Natural killer cell (primary cell): Measurements from ENCODE around the gene KRTAP1-5. TPM values are rescaled to one million over a fixed set of nuclear protein-coding genes. Genes with fewer than 3 reads are reported as not detected.

Experiments
- ATAC-seq, 3 donors: fragments of 150-1000 bp in 2 of 3; fragments of 200-7000 bp in 1 of 3; cut with Tn5 transposase; 1 replicate in 1 of 3; 2 replicates in 2 of 3; pipeline ENCODE4 v1.10.0; 2021; ENCODE audit warnings: mild to moderate bottlenecking in 2 of 3, moderate library complexity in 2 of 3
- DNase-seq, 2 donors: peaks; one replicate each; pipeline versions ENCODE4 v3.0.0 to v3.0.0-alpha.2; 2013 to 2021; ENCODE audit warnings: mixed read lengths in 1 of 2
- H3K27ac ChIP-seq: one replicate; pipeline ENCODE4 v1.5.1; 2013; ENCODE audit warnings: mild to moderate bottlenecking, low read length
- H3K27me3 ChIP-seq: one replicate; pipeline ENCODE4 v1.6.1; 2013; ENCODE audit warnings: low read length; ENCODE audit not compliant: control insufficient read depth, insufficient read depth
- H3K36me3 ChIP-seq: one replicate; pipeline ENCODE4 v1.6.1; 2013; ENCODE audit warnings: low read length; ENCODE audit not compliant: control insufficient read depth, insufficient read depth
- H3K4me1 ChIP-seq: one replicate; pipeline ENCODE4 v1.6.1; 2013; ENCODE audit warnings: low read length; ENCODE audit not compliant: control insufficient read depth, insufficient read depth
- H3K4me3 ChIP-seq: one replicate; pipeline ENCODE4 v1.5.1; 2013; ENCODE audit warnings: low read length
- H3K9me3 ChIP-seq: one replicate; pipeline ENCODE4 v1.6.1; 2013; ENCODE audit warnings: low read length; ENCODE audit not compliant: control insufficient read depth, insufficient read depth
- H3K27ac Mint-ChIP-seq, 2 donors: one replicate each; pipeline ENCODE4 v1.8.0; 2022; ENCODE audit warnings: mild to moderate bottlenecking in 2 of 2, mixed read lengths in 2 of 2, moderate library complexity in 1 of 2
- H3K27me3 Mint-ChIP-seq, 2 donors: one replicate each; pipeline ENCODE4 v1.8.0; 2022; ENCODE audit warnings: low read depth in 2 of 2, mixed read lengths in 2 of 2
- H3K36me3 Mint-ChIP-seq: one replicate; pipeline ENCODE4 v1.8.0; 2022; ENCODE audit warnings: mixed read lengths
- H3K4me1 Mint-ChIP-seq, 2 donors: one replicate each; pipeline ENCODE4 v1.8.0; 2022; ENCODE audit warnings: mixed read lengths in 2 of 2
- H3K4me3 Mint-ChIP-seq: one replicate; pipeline ENCODE4 v1.8.0; 2022; ENCODE audit warnings: mild to moderate bottlenecking, moderate library complexity, mixed read lengths
- H3K9me3 Mint-ChIP-seq, 2 donors: one replicate each; pipeline ENCODE4 v1.8.0; 2022; ENCODE audit warnings: mixed read lengths in 2 of 2
- CTCF ChIP-seq: fragments of 200-600 bp; IDR thresholded peaks from one replicate; pipeline ENCODE4 v1.8.0; 2022; ENCODE audit warnings: antibody characterized with exemption
- WGBS: methylation state at CpG from one replicate; pipeline ENCODE4 v1.1.7; 2013; ENCODE audit warnings: missing lambda C conversion rate; ENCODE audit not compliant: insufficient coverage; 5-methylcytosine and 5-hydroxymethylcytosine counted together
- intact Hi-C: fragments of 100-400 bp; cut with micrococcal nuclease; formaldehyde crosslinking; loops from one replicate; pipeline ENCODE4 v1.14.2; 2022
- total RNA-seq, 4 donors: library from RNA; stranded (reverse); fragments of 120-200 nt in 1 of 4; gene quantifications; one replicate each; pipeline versions ENCODE4 v1.2.3 to v1.2.4, GENCODE V29; 2013 to 2022

KRTAP1-5 gene
- total RNA-seq, 3 donors from 2014 or later (not counting 1 experiment from before 2014, with no cell fraction given) = not detected

DNA sequence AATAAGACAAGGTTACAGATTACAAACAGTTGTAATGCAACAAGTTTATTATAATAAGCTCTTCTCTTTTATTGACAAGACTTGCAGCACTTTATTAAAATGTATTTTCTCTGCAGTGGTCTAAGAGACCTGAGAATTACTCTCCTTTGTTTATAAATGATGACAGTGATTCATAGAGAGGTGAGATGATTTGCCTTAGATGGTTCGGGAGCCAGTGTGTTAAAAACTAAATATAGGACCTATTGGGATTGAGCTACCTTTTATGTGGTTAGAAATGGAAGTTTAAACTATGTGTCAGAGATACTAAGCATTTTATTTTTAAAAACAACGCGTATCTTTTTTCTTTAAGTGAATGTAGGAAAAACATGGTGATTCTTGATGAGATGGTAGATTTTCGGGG is 30.2 kb downstream of the KRTAP1-5 start:
- Histone ChIP-seq H3K4me3 (no peak overlapping the region), H3K4me1 (no peaks in the 10 kb centered on the region), H3K27ac (no peak overlapping the region), H3K36me3 (no peaks in the 10 kb centered on the region), H3K27me3 (peaks cover 15% of the 10 kb centered on the region), H3K9me3 (no peaks in the 10 kb centered on the region)
- Mint-ChIP-seq H3K27ac (no peak overlapping the region), H3K36me3 (no peaks in the 10 kb centered on the region), H3K27me3 (peaks cover 43 to 63% of the 10 kb centered on the region in 2 donors), H3K4me3 (no peak overlapping the region), H3K4me1 (no peaks in the 10 kb centered on the region), H3K9me3 (no peaks in the 10 kb centered on the region)
- 79% methylated on average over 3 of the region's 4 CpGs for WGBS
- intact Hi-C loops = no loop called here
- DNase-seq = no peak
- no peak for TF ChIP-seq CTCF
- no peak for ATAC-seq

- H3K27ac ChIP-seq = no peak overlapping the region
- no peaks in the 10 kb centered on the region for H3K4me1 ChIP-seq
- intact Hi-C loops = no loop called here
- H3K9me3 Mint-ChIP-seq = no peaks in the 10 kb centered on the region
- H3K4me3 ChIP-seq = no peak overlapping the region
- no peak for ATAC-seq
- H3K4me1 Mint-ChIP-seq = no peaks in the 10 kb centered on the region
- peaks cover 44 to 74% of the 10 kb centered on the region in 2 donors for H3K27me3 Mint-ChIP-seq
- no peaks in the 10 kb centered on the region for H3K36me3 ChIP-seq
- no peak overlapping the region for H3K27ac Mint-ChIP-seq
- H3K9me3 ChIP-seq = no peaks in the 10 kb centered on the region
- no peak for TF ChIP-seq CTCF
- no CpG with 5 or more reads among the region's 1 CpG for WGBS
- DNase-seq = no peak
- H3K4me3 Mint-ChIP-seq = no peak overlapping the region
- peaks cover 15% of the 10 kb centered on the region for H3K27me3 ChIP-seq
- no peaks in the 10 kb centered on the region for H3K36me3 Mint-ChIP-seq
Observed at GRCh38 chr17:40995116-40995515, 31.9 kb downstream of the KRTAP1-5 start.

- DNase-seq = no peak
- no peaks in the 10 kb centered on the region for H3K4me1 ChIP-seq
- TF ChIP-seq CTCF = no peak
- peaks cover 38 to 77% of the 10 kb centered on the region in 2 donors for H3K27me3 Mint-ChIP-seq
- no peaks in the 10 kb centered on the region for H3K36me3 Mint-ChIP-seq
- WGBS = 56% methylated on average over 4 of the region's 4 CpGs
- intact Hi-C loops = no loop called here
- no peak for ATAC-seq
- no peaks in the 10 kb centered on the region for H3K4me1 Mint-ChIP-seq
- no peaks in the 10 kb centered on the region for H3K9me3 Mint-ChIP-seq
- H3K27ac Mint-ChIP-seq = no peak within 1 kb of the TSS
- H3K27ac ChIP-seq = no peak within 1 kb of the TSS
- H3K9me3 ChIP-seq = no peaks in the 10 kb centered on the region
- H3K27me3 ChIP-seq = peaks cover 15% of the 10 kb centered on the region
- no peak within 1 kb of the TSS for H3K4me3 Mint-ChIP-seq
- no peak within 1 kb of the TSS for H3K4me3 ChIP-seq
- no peaks in the 10 kb centered on the region for H3K36me3 ChIP-seq
Observed at GRCh38 chr17:40993839-40994238, 33.2 kb downstream of the KRTAP1-5 start, which contains the start of gene KRTAP3-3. TSS of gene KRTAP3-3 (minus strand) at chr17:40994164. CDS start at chr17:40994097, 67 bp downstream.

- Mint-ChIP-seq H3K27me3 (peaks cover 35 to 75% of the 10 kb centered on the region in 2 donors), H3K36me3 (no peaks in the 10 kb centered on the region), H3K27ac (no peak overlapping the region), H3K9me3 (no peaks in the 10 kb centered on the region), H3K4me1 (no peaks in the 10 kb centered on the region), H3K4me3 (no peak overlapping the region)
- H3K27me3 ChIP-seq = peaks cover 15% of the 10 kb centered on the region
- WGBS = 100% methylated on average over 1 of the region's 2 CpGs
- no peak overlapping the region for H3K27ac ChIP-seq
- intact Hi-C loops = no loop called here
- ATAC-seq = no peak
- no peak for DNase-seq
- H3K9me3 ChIP-seq = no peaks in the 10 kb centered on the region
- no peaks in the 10 kb centered on the region for H3K4me1 ChIP-seq
- TF ChIP-seq CTCF = no peak
- no peaks in the 10 kb centered on the region for H3K36me3 ChIP-seq
- no peak overlapping the region for H3K4me3 ChIP-seq
Observed at GRCh38 chr17:40993084-40993483, 33.9 kb downstream of the KRTAP1-5 start.
